GM13976 (cell line): ENCODE data around the gene RFX3.
A peak's percentile ranks its signal among the peaks of the same experiment; 100 is the strongest.

ENCODE experiments used
- DNase-seq: peaks from one replicate; pipeline ENCODE4 v3.0.0; 2012; ENCODE audit warnings: low spot score
- in situ Hi-C: fragments of 300-500 bp; cut with MboI; formaldehyde crosslinking; loops from one replicate; pipeline ENCODE4 v1.12.0; 2022; ENCODE audit warnings: low sequenced_read_pairs, mixed read lengths, inconsistent platforms; ENCODE audit not compliant: unreplicated experiment
- TF ChIP-seq, protein P1 (sequence below): IDR thresholded peaks from 2 replicates; pipeline ENCODE4 v1.5.1; 2012; ENCODE audit warnings: borderline replicate concordance, mild to moderate bottlenecking; ENCODE audit not compliant: insufficient read depth; ENCODE audit errors: extremely low read depth, missing control alignments, control extremely low read depth

Gene RFX3

DNA sequence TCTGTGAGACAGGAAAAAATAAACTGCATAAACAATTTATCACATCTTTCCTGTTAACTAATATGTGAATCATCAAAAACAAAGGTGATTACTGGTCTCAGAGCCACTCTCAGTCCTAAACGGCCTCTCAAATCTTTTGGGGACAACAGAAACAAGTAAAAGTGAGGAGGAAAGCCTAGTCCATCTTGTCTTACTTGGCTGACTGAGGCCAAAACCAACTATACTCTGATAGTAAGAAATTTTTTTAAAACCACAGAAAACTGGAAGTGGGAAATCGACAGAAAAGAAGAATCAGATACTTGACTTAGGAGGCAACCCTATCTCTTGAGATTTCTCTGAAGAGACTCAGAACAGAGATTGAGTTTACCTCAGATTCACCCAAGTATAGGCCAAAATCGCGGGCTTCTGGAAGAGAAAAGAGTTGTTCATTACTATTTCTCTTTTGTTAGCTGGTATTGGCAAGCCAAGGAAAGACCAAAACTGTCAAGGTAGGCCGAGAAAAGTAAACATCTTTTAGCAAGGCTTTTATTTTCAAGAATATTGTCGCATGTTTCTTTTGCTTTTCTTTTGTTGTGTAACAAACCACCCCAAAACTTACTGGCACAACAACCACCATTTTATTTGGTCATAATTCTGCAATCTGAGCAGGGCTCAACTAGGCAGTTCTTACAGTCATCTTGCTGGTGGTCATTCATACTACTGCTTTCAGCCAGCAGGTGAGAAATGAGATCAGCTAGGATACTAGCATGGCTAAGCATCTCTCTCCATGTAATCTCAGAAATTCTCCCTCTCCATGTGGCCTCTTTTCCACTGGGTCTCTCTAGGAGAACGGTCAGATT lies 46.1 kb downstream of the RFX3 start:
- in situ Hi-C loops: no loop called here
- DNase-seq: no peak
- TF ChIP-seq, protein P1, sequence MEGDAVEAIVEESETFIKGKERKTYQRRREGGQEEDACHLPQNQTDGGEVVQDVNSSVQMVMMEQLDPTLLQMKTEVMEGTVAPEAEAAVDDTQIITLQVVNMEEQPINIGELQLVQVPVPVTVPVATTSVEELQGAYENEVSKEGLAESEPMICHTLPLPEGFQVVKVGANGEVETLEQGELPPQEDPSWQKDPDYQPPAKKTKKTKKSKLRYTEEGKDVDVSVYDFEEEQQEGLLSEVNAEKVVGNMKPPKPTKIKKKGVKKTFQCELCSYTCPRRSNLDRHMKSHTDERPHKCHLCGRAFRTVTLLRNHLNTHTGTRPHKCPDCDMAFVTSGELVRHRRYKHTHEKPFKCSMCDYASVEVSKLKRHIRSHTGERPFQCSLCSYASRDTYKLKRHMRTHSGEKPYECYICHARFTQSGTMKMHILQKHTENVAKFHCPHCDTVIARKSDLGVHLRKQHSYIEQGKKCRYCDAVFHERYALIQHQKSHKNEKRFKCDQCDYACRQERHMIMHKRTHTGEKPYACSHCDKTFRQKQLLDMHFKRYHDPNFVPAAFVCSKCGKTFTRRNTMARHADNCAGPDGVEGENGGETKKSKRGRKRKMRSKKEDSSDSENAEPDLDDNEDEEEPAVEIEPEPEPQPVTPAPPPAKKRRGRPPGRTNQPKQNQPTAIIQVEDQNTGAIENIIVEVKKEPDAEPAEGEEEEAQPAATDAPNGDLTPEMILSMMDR: no peak

DNA sequence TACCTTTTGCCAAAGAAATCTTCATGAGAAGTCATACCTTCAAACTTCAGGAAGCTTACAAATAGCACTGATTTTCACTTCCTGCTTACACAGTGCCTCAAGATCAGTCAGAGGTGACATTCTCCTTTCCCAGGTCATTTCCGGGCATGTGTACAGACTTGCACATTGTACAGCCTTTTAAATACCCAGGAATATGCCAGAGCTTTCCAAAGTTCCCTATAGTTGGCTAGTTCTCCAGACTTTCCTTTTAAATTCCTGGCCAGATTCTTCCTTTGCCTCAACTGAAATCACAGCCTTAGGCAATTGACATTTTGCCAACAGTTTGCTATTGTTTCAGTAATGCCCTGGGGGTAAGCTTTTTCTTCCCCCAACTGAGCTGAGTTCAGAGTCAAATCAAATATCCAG lies 47.2 kb downstream of the RFX3 start:
- in situ Hi-C loops: no loop called here
- no peak for DNase-seq
- TF ChIP-seq, protein P1: no peak

DNA sequence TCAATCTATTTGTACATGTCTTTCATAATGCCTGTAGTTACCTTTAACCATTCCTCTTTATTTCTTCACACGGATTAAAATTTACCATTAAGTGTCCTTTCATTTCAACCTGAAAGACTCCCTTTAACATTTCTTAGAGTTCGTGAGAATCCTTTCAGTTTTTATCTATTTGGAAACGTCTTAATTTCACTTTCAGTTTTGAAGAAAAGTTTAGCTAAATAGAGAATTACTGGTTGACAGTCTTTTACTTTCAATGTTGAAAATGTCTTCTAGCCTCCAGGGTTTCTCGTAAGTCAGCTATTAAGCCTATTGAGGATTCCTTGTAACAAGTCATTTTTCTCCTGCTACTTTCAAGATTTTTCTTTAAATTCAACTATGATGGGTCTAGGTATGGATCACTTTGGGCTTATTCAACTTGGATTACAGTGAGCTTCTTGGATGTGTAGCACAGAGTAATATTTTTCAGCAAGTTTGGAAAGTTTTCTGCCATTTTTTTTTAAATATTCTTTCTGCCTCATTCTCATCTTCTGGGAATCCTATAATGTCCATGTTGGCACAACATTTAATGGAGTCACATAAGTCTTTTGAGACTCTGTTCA lies 48.5 kb downstream of the RFX3 start:
- DNase-seq: no peak
- TF ChIP-seq, protein P1: no peak
- in situ Hi-C loops: no loop called here

DNA sequence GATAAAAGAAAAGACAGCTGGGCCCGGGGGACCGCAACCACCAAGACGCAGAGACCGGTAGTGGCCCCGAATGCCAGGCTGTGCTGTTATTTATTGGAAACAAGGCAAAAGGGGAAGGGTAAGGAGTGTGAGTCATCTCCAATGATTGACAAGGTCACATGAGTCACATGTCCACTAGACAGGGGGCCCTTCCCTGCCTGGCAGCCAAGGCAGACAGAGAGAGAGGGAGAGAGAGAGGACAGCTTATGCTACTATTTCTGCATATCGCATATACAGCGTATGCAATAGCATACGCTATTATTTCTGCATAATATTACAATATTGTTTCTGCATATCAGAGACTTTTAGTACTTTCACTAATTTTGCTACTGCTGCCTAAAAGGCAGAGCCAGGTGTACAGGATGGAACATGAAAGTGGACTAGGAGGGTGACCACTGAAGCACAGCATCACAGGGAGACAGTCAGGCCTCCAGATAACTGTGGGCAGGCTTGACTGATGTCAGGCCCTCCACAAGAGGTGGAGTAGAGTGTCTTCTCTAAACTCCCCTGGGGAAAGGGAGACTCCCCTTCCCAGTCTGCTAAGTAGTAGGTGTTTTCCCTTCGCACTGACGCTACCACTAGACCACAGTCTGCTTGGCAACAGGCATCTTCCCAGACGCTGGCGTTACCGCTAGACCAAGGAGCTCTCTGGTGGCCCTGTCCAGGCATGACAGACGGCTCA lies 50.3 kb downstream of the RFX3 start:
- in situ Hi-C loops: no loop called here
- TF ChIP-seq, protein P1: no peak
- DNase-seq: no peak

DNA sequence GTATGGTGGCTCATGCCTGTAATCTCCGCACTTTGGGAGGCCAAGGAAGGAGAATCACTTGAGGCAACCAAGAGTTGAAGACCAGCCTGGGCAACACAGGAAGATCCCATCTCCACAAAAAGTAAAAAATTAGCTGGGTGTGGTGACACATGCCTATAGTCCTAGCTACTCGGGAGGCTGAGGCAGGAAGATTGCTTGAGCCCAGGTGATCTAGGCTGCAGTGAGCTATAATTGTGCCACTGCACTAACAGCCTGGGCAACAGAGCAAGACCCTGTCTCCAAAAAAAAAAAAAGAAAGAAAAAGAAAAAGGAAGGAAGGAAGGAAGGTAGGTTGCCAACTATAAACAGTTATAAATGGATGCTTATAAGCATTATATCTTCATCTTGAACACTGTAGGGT lies 51.0 kb downstream of the RFX3 start:
- in situ Hi-C loops: loop anchor here (25.0 kb wide), 2 partner anchors 613 to 637 kb away; no protein-coding TSS in a partner anchor
- no peak for DNase-seq
- TF ChIP-seq, protein P1: no peak

DNA sequence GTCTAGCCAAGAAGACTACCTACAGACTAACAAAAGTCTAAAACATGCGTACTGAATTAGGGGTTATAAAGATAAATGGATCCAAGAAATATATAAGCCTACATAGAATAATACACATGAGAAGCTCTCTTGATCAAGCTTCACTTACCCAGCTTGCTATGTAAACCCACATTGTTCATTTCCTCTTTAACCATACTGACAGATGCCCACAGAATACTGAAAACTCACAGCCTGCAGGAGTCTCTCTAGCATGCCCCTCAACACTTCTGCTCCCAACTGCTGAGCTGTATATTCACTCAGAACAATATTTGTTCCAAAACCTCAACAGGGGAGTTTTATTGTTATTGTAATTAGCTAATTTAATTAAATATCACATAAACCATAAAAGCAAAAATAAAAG lies 52.4 kb downstream of the RFX3 start:
- peak; percentile 13 for DNase-seq
- TF ChIP-seq, protein P1: no peak
- in situ Hi-C loops: loop anchor here (25.0 kb wide), 2 partner anchors 611 to 639 kb away; no protein-coding TSS in a partner anchor
